Measurements from ENCODE around the gene HDAC4.
"Not testable (repeated sequence)": the region's sequence is repeated elsewhere in the genome, so short reads cannot be mapped to it uniquely, and the experiment has no call there.

The HDAC4 gene

GRCh38 chr2:239282448-239283287 lies 118.2 kb downstream of the HDAC4 start:
- peaks cover 2% of the 10 kb centered on the region for H3K9me3 ChIP-seq (ENCODE audit: insufficient read depth, low read depth, low read length)
- no peak overlapping the region for H4K12ac ChIP-seq (ENCODE audit: low read depth, low read length)
- no peaks in the 10 kb centered on the region for H3K36me3 ChIP-seq (ENCODE audit: control insufficient read depth in 1 of 2, insufficient read depth in 2 of 2, low read length in 2 of 2)
- H3K4me2 ChIP-seq (ENCODE audit: low read length): no peak overlapping the region
- H2BK5ac ChIP-seq (ENCODE audit: low read depth, low read length, poor library complexity): no peak overlapping the region
- H3K14ac ChIP-seq (ENCODE audit: low read length): no peak overlapping the region
- no peak for DNase-seq
- H2BK12ac ChIP-seq (ENCODE audit: low read length): no peak overlapping the region
- no peak overlapping the region for H4K91ac ChIP-seq (ENCODE audit: low read depth, low read length)
- H3K79me2 ChIP-seq (ENCODE audit: control insufficient read depth, insufficient read depth, low read length, poor library complexity): no peaks in the 10 kb centered on the region
- no peaks in the 10 kb centered on the region for H3K79me1 ChIP-seq (ENCODE audit: low read length)
- H3K4me1 ChIP-seq (ENCODE audit: control insufficient read depth in 1 of 2, insufficient read depth in 2 of 2, low read length in 2 of 2): peaks cover 0 to 2% of the 10 kb centered on the region in 2 experiments
- H3K18ac ChIP-seq (ENCODE audit: low read length): no peak overlapping the region
- no peak overlapping the region for H3K23ac ChIP-seq (ENCODE audit: low read length)
- H3K9ac ChIP-seq (ENCODE audit: low read length): no peak overlapping the region
- H4K8ac ChIP-seq (ENCODE audit: low read depth, low read length): no peak overlapping the region
- H3K4ac ChIP-seq (ENCODE audit: low read depth, low read length): no peak overlapping the region
- no CpG with 5 or more reads among the region's 9 CpGs for WGBS (ENCODE audit: extremely low coverage, insufficient coverage, insufficient read length)
- H3K4me3 ChIP-seq (ENCODE audit: low read depth, low read length): no peak overlapping the region
- no peak overlapping the region for H2AK5ac ChIP-seq (ENCODE audit: low read length)
- no peak overlapping the region for H3K27ac ChIP-seq (ENCODE audit: low read depth, low read length)
- no peak overlapping the region for H2BK120ac ChIP-seq (ENCODE audit: insufficient read depth, low read length, poor library complexity)
- H3K27me3 ChIP-seq (ENCODE audit: insufficient read depth, low read length): no peaks in the 10 kb centered on the region
- H2AFZ ChIP-seq (ENCODE audit: insufficient read depth, low read length, poor library complexity): no peak overlapping the region

- not testable (repeated sequence) for H4K12ac ChIP-seq (ENCODE audit: low read depth, low read length); H3K4me2 ChIP-seq (ENCODE audit: low read length); H3K36me3 ChIP-seq (ENCODE audit: control insufficient read depth in 1 of 2, insufficient read depth in 2 of 2, low read length in 2 of 2); DNase-seq; H2BK5ac ChIP-seq (ENCODE audit: low read depth, low read length, poor library complexity); H4K91ac ChIP-seq (ENCODE audit: low read depth, low read length); H2BK120ac ChIP-seq (ENCODE audit: insufficient read depth, low read length, poor library complexity); H3K23ac ChIP-seq (ENCODE audit: low read length); H4K8ac ChIP-seq (ENCODE audit: low read depth, low read length); H3K18ac ChIP-seq (ENCODE audit: low read length); H3K9ac ChIP-seq (ENCODE audit: low read length); H2AFZ ChIP-seq (ENCODE audit: insufficient read depth, low read length, poor library complexity); H3K27ac ChIP-seq (ENCODE audit: low read depth, low read length); H3K9me3 ChIP-seq (ENCODE audit: insufficient read depth, low read depth, low read length); H3K4ac ChIP-seq (ENCODE audit: low read depth, low read length); H3K4me3 ChIP-seq (ENCODE audit: low read depth, low read length); H3K4me1 ChIP-seq (ENCODE audit: control insufficient read depth in 1 of 2, insufficient read depth in 2 of 2, low read length in 2 of 2); H3K14ac ChIP-seq (ENCODE audit: low read length); H2BK12ac ChIP-seq (ENCODE audit: low read length); H3K79me2 ChIP-seq (ENCODE audit: control insufficient read depth, insufficient read depth, low read length, poor library complexity); H3K79me1 ChIP-seq (ENCODE audit: low read length); H2AK5ac ChIP-seq (ENCODE audit: low read length); H3K27me3 ChIP-seq (ENCODE audit: insufficient read depth, low read length)
- WGBS (ENCODE audit: extremely low coverage, insufficient coverage, insufficient read length): no CpG with 5 or more reads among the region's 14 CpGs
Observed at GRCh38 chr2:239280296-239281017, 120.4 kb downstream of the HDAC4 start.

GRCh38 chr2:239279508-239280295 lies 121.1 kb downstream of the HDAC4 start:
- H3K9ac ChIP-seq (ENCODE audit: low read length): no peak overlapping the region
- H4K91ac ChIP-seq (ENCODE audit: low read depth, low read length): no peak overlapping the region
- H2AFZ ChIP-seq (ENCODE audit: insufficient read depth, low read length, poor library complexity): no peak overlapping the region
- H3K9me3 ChIP-seq (ENCODE audit: insufficient read depth, low read depth, low read length): peaks cover 2% of the 10 kb centered on the region
- H3K4me3 ChIP-seq (ENCODE audit: low read depth, low read length): no peak overlapping the region
- H3K27me3 ChIP-seq (ENCODE audit: insufficient read depth, low read length): no peaks in the 10 kb centered on the region
- DNase-seq: no peak
- H3K4me1 ChIP-seq (ENCODE audit: control insufficient read depth in 1 of 2, insufficient read depth in 2 of 2, low read length in 2 of 2): peaks cover 4 to 5% of the 10 kb centered on the region in 2 experiments
- H3K79me1 ChIP-seq (ENCODE audit: low read length): no peaks in the 10 kb centered on the region
- WGBS (ENCODE audit: extremely low coverage, insufficient coverage, insufficient read length): no CpG with 5 or more reads among the region's 20 CpGs
- H3K79me2 ChIP-seq (ENCODE audit: control insufficient read depth, insufficient read depth, low read length, poor library complexity): peaks cover 2% of the 10 kb centered on the region
- no peak overlapping the region for H2BK5ac ChIP-seq (ENCODE audit: low read depth, low read length, poor library complexity)
- no peak overlapping the region for H2BK120ac ChIP-seq (ENCODE audit: insufficient read depth, low read length, poor library complexity)
- H3K4me2 ChIP-seq (ENCODE audit: low read length): no peak overlapping the region
- H2BK12ac ChIP-seq (ENCODE audit: low read length): no peak overlapping the region
- H3K36me3 ChIP-seq (ENCODE audit: control insufficient read depth in 1 of 2, insufficient read depth in 2 of 2, low read length in 2 of 2): no peaks in the 10 kb centered on the region
- H3K18ac ChIP-seq (ENCODE audit: low read length): no peak overlapping the region
- no peak overlapping the region for H2AK5ac ChIP-seq (ENCODE audit: low read length)
- no peak overlapping the region for H3K23ac ChIP-seq (ENCODE audit: low read length)
- no peak overlapping the region for H3K14ac ChIP-seq (ENCODE audit: low read length)
- no peak overlapping the region for H3K4ac ChIP-seq (ENCODE audit: low read depth, low read length)
- no peak overlapping the region for H4K12ac ChIP-seq (ENCODE audit: low read depth, low read length)
- H4K8ac ChIP-seq (ENCODE audit: low read depth, low read length): no peak overlapping the region
- no peak overlapping the region for H3K27ac ChIP-seq (ENCODE audit: low read depth, low read length)

GRCh38 chr2:239278941-239279365 lies 121.9 kb downstream of the HDAC4 start:
- H3K4me2 ChIP-seq (ENCODE audit: low read length): no peak overlapping the region
- H3K79me1 ChIP-seq (ENCODE audit: low read length): no peaks in the 10 kb centered on the region
- no peak overlapping the region for H2BK120ac ChIP-seq (ENCODE audit: insufficient read depth, low read length, poor library complexity)
- H4K12ac ChIP-seq (ENCODE audit: low read depth, low read length): no peak overlapping the region
- no peak overlapping the region for H2BK12ac ChIP-seq (ENCODE audit: low read length)
- H4K91ac ChIP-seq (ENCODE audit: low read depth, low read length): no peak overlapping the region
- no CpG with 5 or more reads among the region's 4 CpGs for WGBS (ENCODE audit: extremely low coverage, insufficient coverage, insufficient read length)
- no peak overlapping the region for H3K14ac ChIP-seq (ENCODE audit: low read length)
- no peak overlapping the region for H4K8ac ChIP-seq (ENCODE audit: low read depth, low read length)
- H2BK5ac ChIP-seq (ENCODE audit: low read depth, low read length, poor library complexity): no peak overlapping the region
- no peak overlapping the region for H3K18ac ChIP-seq (ENCODE audit: low read length)
- no peak overlapping the region for H3K23ac ChIP-seq (ENCODE audit: low read length)
- peaks cover 2% of the 10 kb centered on the region for H3K79me2 ChIP-seq (ENCODE audit: control insufficient read depth, insufficient read depth, low read length, poor library complexity)
- H2AFZ ChIP-seq (ENCODE audit: insufficient read depth, low read length, poor library complexity): no peak overlapping the region
- DNase-seq: no peak
- peaks cover 4 to 5% of the 10 kb centered on the region in 2 experiments for H3K4me1 ChIP-seq (ENCODE audit: control insufficient read depth in 1 of 2, insufficient read depth in 2 of 2, low read length in 2 of 2)
- H3K27me3 ChIP-seq (ENCODE audit: insufficient read depth, low read length): no peaks in the 10 kb centered on the region
- H3K36me3 ChIP-seq (ENCODE audit: control insufficient read depth in 1 of 2, insufficient read depth in 2 of 2, low read length in 2 of 2): no peaks in the 10 kb centered on the region
- no peak overlapping the region for H3K27ac ChIP-seq (ENCODE audit: low read depth, low read length)
- H3K4ac ChIP-seq (ENCODE audit: low read depth, low read length): no peak overlapping the region
- no peak overlapping the region for H3K4me3 ChIP-seq (ENCODE audit: low read depth, low read length)
- H3K9ac ChIP-seq (ENCODE audit: low read length): no peak overlapping the region
- H2AK5ac ChIP-seq (ENCODE audit: low read length): no peak overlapping the region
- peaks cover 2% of the 10 kb centered on the region for H3K9me3 ChIP-seq (ENCODE audit: insufficient read depth, low read depth, low read length)
